ENCODE measurements around the gene BRME1.

Gene BRME1

GRCh38 chr19:13935765-13936510 is 30.0 kb upstream of the BRME1 start:
- H3K4me3 ChIP-seq (ENCODE audit: low read depth, low read length) = no peak overlapping the region
- TF ChIP-seq ZNF707 (tag by site-specific recombination; IDR thresholded peaks at IDR 0.05) (no peak), ZNF426 (tag by site-specific recombination; IDR thresholded peaks at IDR 0.05) (no peak), ZFP3 (tag by site-specific recombination; IDR thresholded peaks at IDR 0.05; ENCODE audit: low read depth) (no peak), KLF7 (tag by site-specific recombination; IDR thresholded peaks at IDR 0.05; ENCODE audit: borderline replicate concordance) (no peak), ZNF513 (tag by site-specific recombination; IDR thresholded peaks at IDR 0.05) (no peak), PATZ1 (tag by site-specific recombination; IDR thresholded peaks at IDR 0.05) (0 out of 2 replicates have a peak, but pooled peaks have one; percentile 6), ELK4 (IDR thresholded peaks at IDR 0.05; ENCODE audit: borderline replicate concordance, low read depth, low read length) (no peak), ZSCAN16 (tag by site-specific recombination; IDR thresholded peaks at IDR 0.05) (no peak), ZNF600 (tag by site-specific recombination; IDR thresholded peaks at IDR 0.05) (no peak), ZBTB10 (tag by site-specific recombination; IDR thresholded peaks at IDR 0.05) (peak; percentile 80), ZNF837 (tag by site-specific recombination; IDR thresholded peaks at IDR 0.05) (no peak), ZNF704 (tag by site-specific recombination; IDR thresholded peaks at IDR 0.05) (no peak), ZNF211 (tag by site-specific recombination; IDR thresholded peaks at IDR 0.05; ENCODE audit: low read depth) (no peak), ZNF16 (tag by site-specific recombination; IDR thresholded peaks at IDR 0.05; ENCODE audit: low read depth) (no peak), PRDM10 (tag by site-specific recombination; IDR thresholded peaks at IDR 0.05) (no peak), KLF10 (tag by site-specific recombination; IDR thresholded peaks at IDR 0.05) (no peak), ZNF514 (tag by site-specific recombination; IDR thresholded peaks at IDR 0.05) (no peak)
- H3K9me3 ChIP-seq (ENCODE audit: control insufficient read depth, insufficient read depth, low read depth, low read length) = no peaks in the 10 kb centered on the region
- ChIA-PET POLR2A (no interaction called here), CTCF (interaction anchor here (0.8 kb wide), 1 partner anchor 17 kb away, joined by 3 read pairs; no protein-coding TSS in a partner anchor)
- H3K36me3 ChIP-seq (ENCODE audit: control insufficient read depth in 2 of 2, insufficient read depth in 1 of 2, low read length in 2 of 2) = peaks cover 0 to 6% of the 10 kb centered on the region in 2 experiments; a peak in 2 of 3 replicates
- no peak overlapping the region for H3K27ac ChIP-seq (ENCODE audit: extremely low read depth, low read depth, low read length)
- H3K4me1 ChIP-seq (ENCODE audit: control insufficient read depth, insufficient read depth, low read length) = no peaks in the 10 kb centered on the region

Measured in HEK293 (cell line).